GM21515 (cell line): ENCODE data around the gene GPR50.

ENCODE experiments used
- ATAC-seq: cut with Tn5 transposase; IDR thresholded peaks from one replicate; pipeline ENCODE4 v1.9.1; 2021; ENCODE audit not compliant: unreplicated experiment

The GPR50 gene

DNA sequence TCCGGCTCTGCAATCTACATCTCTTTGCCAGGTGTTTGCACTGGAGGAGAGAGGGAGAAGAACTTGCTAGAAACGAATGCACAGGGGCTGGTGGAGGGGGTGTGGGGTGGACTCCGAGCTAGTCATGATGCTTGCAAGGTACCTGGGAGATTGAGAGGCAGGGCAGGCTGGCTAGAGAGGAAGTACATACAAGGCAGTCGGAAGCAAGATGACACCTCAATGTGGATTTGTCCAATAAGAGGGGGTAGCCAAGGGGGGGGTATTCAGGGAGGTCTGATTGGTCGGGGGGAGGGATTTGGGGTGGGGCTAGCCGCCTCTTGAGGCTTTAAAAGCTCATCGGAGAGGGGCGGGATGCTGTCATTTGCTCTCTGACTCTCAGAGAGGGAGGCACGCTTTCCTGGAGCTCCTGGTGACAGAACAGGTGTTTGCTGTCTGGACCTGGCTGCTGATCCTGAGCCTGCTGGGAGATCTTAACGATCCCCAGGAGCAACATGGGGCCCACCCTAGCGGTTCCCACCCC, at the start of gene GPR50:
Gene GPR50 (plus strand): TSS at position 354 of the 520 bp plus-strand sequence. CDS start 138 bp downstream, at position 492.
- no peak for ATAC-seq

DNA sequence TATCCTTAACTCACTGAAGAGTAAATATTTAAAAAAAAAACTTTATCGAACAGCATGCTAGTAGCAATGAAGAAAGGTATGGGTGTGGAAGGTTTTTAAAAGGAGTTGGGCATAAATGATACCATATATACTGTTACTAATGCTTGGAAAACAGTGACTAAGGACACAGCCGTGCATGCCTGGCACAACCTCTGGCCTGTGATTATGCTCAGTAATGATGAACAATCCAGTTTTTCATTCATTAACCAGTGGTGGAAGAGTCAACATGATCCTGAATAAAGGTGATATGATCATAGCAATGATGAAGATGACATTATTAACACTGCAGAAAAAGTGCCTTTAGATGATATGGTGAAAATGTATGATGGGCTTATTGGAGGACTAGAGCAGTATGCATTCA, 43.9 kb upstream of the GPR50 start:
- ATAC-seq, result no peak

DNA sequence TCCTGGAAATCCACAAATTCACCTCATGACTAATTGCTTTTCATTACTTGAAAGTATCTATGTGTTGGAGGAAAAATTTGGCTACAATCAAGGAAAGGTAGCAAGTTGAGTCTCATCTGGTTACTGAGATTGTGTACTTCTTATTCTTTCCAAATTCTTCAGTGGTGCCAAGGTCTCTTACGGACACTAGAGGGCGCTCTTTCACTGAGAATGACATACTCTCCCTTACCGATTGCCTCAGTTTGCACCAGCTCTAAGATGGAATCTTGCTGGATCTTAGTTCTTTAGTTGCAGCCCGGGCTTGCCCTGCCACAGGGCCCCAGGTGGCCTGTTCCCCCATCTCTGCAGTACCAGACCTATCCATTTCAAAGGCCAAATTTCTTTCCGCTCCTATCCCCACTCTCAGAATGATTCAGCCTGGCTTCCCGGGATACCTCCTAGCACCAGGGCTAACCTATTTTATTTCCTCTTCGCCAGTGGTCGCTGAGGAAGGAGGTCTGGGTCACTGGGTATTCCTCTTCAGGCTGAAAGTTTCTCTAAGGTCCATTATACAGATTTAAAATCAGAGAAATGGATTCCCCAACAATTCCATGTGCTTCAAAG, 24.6 kb upstream of the GPR50 start:
- ATAC-seq, result no peak

DNA sequence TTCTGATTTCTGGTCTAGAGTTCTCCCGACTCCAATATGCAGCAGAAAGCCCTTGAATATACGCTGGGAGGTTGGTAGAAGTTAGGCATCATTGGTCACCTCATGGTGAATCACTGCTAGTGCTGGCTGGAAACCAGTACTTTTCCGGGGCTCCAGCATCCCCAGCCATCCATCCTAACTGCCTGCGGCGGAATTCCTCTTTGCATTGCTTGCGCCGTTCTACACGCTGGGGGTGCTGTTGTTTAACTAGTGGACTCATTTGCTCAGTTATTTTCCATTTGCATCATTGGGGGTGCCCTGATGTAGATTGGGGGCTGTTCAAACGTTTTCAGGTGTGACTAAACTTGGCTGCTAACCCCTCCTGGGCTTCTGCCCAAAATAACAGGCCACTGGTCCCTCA, 23.3 kb upstream of the GPR50 start:
- no peak for ATAC-seq

DNA sequence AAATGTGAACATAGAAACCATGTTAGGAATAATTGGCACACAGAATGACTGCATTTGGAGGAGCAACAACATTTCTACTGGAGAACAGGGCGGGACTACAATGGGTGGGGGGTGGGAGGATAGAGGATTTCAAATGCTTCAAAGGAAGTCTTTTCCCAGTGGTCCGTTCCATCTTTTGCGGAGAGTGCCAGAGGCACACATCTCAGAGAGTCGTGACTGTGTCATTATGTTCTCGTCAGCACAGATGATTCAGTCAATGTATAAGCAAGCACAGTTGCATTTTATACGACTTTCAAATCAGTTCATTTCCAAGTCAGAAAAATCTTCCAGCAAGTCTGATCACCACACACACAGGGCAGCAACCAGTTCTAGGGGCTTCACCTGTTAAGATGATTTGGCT, 22.7 kb upstream of the GPR50 start:
- no peak for ATAC-seq

DNA sequence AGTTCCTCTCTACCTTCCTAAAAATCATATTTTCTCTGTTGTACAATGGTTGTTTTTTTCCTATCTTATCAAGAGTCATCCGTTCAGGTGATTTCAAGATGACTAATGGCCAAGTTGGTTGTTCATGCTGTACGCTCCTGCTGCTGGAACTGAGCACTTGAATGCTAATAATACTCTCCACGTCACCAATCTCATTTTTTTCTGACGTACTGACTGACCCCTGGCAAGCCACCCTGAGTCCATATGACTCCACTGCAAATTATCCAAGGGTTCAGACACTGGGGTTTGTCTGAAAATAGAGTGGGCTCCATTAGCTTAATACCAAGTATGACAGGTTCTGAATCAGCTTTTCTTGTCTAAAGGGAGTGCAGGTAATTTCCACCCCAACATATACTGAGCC, 21.1 kb upstream of the GPR50 start:
- ATAC-seq, result no peak

DNA sequence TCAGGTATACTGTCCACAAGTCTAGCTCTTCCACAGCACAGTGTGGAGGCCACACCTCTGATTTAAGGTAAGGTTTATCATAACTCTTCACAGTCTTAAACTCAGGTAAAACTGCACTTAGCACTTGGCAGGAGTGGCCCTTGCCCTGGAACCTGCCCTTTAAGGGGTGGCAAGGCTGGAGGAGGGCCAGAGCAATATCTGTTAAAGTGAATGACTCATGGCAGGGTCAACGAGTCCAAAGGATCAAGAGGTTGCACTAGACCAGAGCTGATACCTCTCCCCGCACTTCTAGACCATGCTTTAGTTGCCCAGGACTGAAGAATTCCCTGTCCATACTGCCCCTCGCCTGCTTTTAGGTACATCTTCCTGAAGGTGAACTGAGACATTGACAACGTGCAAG, 14.7 kb upstream of the GPR50 start:
- no peak for ATAC-seq

DNA sequence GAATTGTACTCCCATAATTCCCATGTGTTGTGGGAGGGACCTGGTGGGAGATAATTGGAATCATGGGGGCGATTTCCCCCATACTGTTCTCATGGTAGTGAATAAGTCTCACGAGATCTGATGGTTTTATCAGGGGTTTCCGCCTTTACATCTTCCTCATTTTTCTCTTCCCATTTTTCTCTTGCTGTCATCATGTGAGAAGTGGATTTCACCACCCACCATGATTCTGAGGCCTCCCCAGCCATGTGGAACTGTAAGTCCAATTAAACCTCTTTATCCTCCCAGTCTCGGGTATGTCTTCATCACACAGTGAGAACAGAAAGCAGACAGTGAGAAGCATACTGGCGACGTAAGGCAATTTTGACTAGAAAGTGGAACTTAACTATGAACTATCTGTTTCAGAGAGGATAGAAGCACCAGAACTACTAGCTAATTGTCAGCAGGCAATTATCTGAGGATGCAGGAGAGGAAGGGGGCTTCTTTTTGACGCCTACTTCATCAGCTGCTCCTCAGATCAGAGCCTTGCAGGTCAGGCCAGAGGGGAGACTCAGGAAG, 8.5 kb upstream of the GPR50 start:
- no peak for ATAC-seq

DNA sequence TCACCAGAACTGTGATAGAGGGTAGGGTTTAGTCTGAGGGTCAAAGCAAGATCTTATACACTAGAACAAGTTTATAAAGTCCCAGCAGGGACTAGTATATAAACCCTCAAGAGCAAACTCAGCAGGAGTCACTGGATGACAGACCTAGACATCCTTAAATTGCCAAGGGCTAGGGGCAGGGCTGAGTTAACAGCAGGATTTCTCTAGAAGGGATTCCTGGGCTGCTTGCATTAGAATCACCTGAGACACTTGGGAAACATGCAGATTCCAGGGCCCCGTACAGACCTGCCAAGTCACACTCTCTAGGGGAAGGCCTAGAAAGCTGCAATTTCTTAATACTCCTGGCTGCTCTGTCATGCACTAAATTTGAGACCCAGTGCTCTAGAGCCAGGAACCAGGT, 6.6 kb upstream of the GPR50 start:
- no peak for ATAC-seq

DNA sequence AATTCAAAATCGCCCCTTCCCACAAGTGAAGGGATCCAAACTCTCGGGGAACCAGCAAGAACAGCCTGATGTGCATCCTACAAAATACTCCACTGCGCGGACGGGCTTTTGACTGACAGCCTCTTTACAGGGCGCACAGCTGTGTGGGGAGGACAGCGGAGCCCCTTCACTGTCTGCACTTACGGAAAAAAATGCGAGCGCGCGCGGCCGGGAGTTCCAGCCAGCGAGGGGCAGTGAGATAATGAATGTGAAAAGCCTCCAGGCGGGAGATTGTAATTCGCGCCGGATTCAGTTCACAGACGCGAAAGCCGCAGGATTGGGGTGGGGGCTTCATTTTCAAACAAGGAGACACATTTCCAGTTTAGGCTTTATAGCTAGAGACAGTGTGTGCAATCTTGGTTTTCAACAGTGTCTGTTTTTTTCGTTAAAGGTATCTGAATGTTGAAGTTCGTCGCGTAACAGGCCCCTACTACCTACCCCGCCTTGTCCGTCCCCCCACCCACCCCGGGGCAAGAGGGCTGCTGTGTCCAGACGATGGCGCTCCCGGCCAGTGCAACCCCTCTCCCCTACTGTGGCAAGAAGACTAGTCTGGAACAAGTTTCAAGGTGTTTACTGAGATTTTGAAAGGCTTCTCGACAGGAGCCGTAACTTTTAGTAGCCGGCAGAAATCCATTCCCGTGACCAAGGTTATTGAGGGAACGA, 1.7 kb upstream of the GPR50 start:
- ATAC-seq, result no peak

DNA sequence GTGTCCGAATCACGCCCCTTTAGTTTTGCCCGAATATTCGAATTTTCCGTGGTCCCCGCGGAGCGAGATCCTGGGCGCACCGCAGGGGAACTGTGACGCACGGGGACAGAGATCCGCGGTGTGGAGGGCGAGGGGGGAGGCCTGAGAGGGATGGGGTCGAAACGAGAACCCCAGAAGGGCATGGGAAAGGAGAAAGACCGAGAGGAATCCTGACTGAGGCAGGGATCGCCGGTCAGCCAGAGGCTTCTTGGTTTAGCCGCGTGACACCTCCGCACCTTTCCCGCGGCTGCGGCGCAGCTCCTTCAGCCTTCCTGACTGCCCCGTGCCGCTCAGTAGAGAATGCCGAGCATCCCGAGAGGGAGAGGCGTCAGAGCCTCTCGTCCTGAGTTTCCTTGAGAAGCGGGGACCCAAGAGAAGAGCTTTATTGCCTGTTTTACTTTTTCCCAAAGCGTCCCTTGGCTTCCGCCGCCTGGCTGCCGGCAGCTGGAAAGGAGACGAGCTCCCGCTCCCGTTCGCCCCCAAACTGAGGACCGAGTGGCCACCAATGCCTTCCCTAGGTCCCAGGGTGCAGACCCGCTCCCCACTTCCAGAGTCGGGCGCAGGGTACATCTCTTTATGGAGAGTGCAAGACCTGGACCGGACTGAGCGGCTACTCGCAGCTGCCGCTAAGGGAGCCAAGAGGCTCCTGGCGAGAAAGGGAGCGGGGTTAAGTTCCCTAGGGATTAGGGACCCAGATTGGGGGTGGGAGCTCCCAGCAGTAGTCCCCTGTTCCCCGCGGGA, 911 bp upstream of the GPR50 start:
- no peak for ATAC-seq

DNA sequence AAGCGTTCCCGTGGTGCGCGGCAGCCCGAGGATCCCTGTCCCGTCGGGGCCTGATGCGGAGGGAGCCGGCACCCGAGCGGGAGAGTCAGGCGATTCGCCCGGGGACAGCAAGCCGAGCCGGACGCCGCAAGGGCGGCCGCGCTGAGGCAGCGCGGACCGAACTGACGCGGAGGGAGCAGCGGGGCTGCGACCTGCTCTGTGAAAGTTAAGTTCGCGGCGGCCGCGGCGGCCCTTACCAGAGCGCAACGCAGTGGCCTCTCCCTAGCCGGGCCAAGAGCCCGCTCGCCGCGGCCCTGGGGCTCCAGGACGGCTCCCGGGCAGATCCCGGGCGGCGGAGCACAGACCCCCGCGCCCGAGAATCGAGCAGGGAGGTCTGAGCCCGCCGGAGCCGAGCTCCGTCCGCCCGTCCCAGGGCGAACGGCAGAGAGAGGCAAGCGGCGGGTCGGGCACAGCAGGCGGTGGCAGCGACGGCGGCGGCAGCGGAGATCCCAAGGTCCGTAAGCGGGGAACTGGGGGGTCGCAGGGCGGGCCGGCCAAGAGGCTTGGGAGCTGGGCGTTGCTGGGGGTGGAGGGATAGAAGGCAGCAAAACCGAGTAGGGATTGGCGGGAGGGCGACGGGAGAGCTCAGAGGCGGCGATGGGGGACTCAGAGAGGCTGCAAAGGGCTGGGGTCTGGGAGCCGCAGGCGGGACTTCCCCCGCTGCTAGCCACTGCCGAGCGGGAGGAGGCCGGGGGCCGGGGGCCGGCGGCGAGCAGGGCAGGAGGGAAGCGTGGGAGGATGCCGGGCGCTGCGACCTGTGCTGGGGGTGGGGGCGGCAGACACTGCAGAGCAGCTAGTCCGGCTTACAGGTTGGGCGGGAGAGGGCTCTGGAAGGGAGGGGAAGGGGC, 1.0 kb downstream of the GPR50 start:
- no peak for ATAC-seq

DNA sequence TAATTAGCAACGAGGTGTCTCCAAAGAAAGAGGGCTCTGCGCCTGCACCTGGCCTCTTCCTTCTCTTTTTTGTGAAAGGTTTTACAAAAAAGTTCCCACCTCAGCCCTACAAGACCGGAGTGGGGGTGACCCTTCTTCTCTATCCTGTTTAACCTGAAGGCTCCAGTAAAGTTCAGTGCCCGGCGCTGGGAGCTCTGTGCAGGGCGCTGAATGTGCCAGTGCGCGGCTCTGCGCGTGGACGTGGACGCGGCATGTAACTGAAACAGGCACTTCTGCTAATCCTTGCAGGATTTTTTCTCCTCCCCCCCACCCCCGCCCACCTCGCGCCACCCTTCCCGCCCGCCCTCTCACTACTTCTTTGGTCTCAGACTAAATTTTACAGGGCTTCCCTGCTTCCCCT, 2.4 kb downstream of the GPR50 start:
- ATAC-seq, result no peak

DNA sequence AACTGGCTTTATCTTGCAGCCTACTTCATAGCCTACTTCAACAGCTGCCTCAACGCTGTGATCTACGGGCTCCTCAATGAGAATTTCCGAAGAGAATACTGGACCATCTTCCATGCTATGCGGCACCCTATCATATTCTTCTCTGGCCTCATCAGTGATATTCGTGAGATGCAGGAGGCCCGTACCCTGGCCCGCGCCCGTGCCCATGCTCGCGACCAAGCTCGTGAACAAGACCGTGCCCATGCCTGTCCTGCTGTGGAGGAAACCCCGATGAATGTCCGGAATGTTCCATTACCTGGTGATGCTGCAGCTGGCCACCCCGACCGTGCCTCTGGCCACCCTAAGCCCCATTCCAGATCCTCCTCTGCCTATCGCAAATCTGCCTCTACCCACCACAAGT, 4.0 kb downstream of the GPR50 start:
- ATAC-seq, result no peak

DNA sequence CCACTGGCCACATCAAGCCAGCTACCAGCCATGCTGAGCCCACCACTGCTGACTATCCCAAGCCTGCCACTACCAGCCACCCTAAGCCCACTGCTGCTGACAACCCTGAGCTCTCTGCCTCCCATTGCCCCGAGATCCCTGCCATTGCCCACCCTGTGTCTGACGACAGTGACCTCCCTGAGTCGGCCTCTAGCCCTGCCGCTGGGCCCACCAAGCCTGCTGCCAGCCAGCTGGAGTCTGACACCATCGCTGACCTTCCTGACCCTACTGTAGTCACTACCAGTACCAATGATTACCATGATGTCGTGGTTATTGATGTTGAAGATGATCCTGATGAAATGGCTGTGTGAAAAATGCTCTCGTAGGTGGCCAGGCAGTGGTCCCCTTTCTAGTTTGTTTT, 4.7 kb downstream of the GPR50 start:
- no peak for ATAC-seq

DNA sequence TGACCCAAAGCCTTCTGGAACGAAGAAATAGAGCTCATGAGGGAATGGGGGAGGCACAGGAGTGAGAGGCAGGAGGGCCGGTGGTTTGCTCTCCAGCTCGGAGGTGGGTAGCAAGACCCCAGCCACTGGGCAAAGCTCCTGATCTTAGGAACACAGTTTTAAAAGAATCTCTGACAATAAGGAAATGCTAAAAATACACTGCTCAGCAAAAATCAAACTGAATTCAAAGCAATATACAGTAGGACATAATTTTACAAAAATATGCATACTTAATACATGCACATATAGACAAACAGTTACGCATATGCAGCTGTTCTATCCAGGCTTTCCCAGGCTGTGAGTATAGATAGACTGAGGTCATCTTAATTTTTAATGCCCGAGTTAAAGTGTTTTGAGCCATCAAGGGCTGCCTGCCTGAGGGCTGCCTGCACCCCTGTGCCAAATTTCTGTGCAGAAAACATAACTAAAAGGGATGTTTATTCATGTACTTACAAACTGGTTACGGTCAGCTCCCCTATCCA, 6.9 kb downstream of the GPR50 start:
- no peak for ATAC-seq

DNA sequence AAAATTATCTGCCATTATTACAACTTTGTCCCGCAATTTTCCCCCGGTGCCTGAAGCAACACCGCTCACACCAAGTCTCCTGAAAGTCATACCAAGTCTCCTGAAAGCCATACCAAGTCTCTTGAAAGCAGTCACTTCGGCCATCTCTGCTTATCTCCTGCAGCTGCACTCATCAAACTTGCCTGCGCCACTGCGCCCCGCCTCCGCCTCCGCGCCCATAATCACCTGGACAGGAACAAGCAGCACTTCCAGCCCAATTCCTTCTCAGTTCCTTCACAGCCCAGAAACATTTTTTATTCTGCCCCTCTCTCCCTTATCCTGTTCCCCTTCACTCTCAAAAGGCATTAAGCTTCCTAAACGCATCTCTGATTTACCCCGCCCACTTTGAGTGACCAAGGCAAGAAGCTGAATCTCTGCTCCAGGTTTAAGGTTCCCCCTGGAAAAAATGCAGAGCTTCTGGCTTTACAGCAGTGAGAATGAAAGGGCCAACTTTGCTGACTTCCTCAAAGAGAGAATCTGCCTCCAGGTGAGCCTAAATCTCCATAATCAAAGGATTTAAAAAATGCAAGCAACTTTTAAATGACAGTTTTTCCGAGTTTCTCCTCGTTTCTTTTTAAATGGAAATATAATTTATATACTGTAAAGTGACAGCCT, 7.7 kb downstream of the GPR50 start:
- no peak for ATAC-seq

DNA sequence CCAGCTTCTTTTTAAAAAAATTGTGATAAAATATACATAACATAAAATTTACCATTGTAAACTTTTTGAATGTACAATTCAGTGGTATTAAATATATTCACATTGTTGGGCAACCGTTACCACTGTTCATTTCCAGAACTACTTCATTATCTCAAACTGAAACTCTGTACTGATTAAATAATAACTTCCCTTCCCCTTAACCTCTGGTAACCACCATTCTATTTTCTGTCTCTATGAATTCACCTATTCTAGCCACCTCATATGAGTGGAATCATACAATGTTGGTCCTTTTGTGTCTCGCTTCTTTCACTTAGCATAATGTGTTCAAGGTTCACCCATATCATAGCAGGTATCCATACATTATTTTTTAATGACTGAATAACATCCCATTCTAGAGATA, 8.3 kb downstream of the GPR50 start:
- ATAC-seq, result no peak

DNA sequence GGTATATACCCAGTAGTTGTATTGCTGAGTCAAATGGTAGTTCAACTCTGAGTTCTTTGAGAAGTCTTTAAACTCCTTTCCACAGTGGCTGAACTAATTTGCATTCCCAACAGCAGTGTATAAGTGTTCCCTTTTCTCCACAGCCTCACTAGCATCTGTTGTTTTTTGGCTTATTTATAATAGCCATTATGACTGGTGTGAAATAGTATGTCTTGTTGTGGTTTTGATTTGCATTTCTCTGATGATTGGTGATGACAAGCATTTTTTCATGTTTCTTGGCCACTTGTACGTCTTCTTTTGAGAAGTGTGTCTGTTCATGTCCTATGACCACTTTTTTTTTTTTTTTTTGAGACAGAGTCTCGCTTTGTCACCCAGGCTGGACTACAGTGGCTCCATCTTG, 30.5 kb downstream of the GPR50 start:
- no peak for ATAC-seq

DNA sequence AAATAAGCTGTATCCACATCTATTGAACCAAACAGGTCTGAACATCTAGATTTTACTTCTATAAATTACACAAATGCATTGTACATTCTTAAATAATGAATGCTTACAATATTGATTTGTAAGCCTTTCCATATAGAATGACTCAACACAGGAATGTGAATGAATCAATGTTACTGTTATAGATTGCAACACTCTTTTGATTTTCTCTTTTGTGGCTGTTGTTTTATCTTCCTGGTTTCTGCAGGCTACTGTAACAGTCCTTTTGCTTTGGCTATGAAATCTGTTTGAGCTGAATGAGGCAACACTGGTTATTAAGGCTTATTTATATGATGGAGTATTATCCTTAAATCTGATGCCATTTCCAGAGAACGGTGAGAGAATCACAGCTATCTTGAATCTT, 49.5 kb downstream of the GPR50 start:
- no peak for ATAC-seq
